Measurements from ENCODE around the gene PODN. TPM values are rescaled to one million over a fixed set of nuclear protein-coding genes. Genes with fewer than 3 reads are reported as not detected.

The PODN gene
- total RNA-seq, 6 experiments from 2014 or later: 9.4 to 12.9 (median 10.8) TPM

DNA sequence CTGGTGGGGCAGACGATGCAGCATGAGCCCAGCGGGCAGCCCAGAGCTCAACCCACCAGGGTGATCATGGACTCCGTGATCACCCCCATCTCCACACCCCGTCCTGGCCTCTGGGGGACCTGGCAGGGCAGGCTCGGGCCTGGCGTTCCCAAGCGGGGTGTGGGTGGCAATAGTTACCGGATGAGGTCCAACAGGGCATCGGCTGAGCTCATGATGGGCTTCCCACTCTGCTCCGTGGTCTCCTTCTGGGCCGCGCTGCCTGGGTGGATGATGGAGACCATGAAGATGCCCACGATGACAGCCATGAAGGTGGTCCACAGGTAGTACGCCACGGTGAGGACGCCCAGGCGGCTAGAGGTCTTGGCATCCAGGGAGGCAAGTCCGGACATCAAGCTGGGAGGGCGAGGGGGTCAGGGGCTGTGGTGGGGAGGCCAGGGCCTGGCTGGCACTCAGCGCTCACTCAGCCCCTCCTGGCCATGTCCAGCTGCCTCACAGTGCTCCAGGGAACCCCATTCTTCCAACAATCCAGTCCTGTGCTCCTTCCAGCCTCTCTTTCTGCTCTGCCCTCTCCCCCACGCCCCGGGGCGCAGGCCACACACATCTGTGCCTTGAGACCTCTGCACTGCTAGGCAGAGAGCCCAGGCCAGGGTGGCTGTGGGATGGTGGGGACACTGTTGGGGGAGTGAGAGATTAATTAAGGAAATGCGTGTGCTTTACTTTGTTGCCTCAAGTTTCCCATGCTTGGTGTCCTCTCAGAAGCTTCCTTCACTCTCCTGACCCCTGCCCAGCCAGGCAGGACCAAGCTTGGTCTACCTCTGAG, 52.8 kb downstream of the PODN start:
- Mint-ChIP-seq H3K27me3 (ENCODE audit: insufficient read depth) (peaks cover 5% of the 10 kb centered on the region), H3K4me1 (ENCODE audit: low read depth) (peaks cover 51% of the 10 kb centered on the region), H3K4me3 (no peak overlapping the region), H3K36me3 (ENCODE audit: low read depth) (peaks cover 21% of the 10 kb centered on the region), H3K9me3 (peaks cover 22% of the 10 kb centered on the region), H3K27ac (no peak overlapping the region)
- TF ChIP-seq, protein P1, sequence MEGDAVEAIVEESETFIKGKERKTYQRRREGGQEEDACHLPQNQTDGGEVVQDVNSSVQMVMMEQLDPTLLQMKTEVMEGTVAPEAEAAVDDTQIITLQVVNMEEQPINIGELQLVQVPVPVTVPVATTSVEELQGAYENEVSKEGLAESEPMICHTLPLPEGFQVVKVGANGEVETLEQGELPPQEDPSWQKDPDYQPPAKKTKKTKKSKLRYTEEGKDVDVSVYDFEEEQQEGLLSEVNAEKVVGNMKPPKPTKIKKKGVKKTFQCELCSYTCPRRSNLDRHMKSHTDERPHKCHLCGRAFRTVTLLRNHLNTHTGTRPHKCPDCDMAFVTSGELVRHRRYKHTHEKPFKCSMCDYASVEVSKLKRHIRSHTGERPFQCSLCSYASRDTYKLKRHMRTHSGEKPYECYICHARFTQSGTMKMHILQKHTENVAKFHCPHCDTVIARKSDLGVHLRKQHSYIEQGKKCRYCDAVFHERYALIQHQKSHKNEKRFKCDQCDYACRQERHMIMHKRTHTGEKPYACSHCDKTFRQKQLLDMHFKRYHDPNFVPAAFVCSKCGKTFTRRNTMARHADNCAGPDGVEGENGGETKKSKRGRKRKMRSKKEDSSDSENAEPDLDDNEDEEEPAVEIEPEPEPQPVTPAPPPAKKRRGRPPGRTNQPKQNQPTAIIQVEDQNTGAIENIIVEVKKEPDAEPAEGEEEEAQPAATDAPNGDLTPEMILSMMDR (IDR thresholded peaks at IDR 0.05): no peak
- DNase-seq: no peak

DNA sequence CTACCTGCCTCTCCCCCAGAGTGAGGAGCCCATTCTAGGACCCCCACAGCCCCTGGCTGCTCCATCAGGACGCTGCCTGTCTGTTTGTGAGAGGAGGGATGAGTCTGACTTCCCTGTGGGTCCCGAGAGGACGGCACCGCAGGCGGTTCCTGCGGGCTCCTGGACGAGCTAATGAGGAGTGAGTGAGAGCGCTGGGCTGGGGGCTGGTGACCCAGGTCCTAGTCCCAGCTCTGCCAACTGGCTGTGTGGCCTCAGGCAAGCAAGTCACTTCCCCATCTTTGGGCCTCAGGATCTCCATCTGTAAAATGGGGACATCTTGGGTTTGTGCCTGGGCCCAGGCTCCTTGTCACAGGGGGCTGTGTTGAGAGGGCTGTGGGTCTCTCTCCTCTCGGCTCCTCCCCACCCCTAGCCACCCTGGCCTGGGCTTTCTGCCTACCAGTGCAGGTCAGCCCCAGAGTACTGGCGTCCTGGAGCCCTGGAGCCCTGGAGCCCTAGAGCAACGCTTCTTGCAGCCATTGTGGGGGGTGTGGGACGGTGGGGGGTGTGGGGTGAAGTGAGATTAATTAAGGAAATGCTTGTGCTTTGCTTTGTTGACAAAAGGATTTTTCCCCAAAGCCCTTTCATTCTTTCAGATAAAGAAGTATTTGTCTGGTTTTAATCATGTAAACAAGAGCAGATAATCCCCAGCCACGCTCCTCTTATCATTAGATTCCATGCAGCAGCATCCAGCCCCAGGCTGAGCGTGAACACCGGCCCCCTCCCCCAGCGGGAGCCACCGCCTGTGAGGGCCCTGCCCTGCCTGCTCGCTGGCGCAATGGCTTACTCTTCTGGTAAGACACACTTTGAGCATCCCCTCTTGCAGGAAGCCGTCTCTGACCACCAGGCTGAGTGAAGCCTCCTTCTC, 53.6 kb downstream of the PODN start:
- Mint-ChIP-seq H3K27me3 (ENCODE audit: insufficient read depth) (peaks cover 5% of the 10 kb centered on the region), H3K4me3 (no peak overlapping the region), H3K4me1 (ENCODE audit: low read depth) (peaks cover 43% of the 10 kb centered on the region), H3K27ac (no peak overlapping the region), H3K9me3 (peaks cover 20% of the 10 kb centered on the region), H3K36me3 (ENCODE audit: low read depth) (peaks cover 20% of the 10 kb centered on the region)
- TF ChIP-seq, protein P1 (IDR thresholded peaks at IDR 0.05): no peak
- no peak for DNase-seq

DNA sequence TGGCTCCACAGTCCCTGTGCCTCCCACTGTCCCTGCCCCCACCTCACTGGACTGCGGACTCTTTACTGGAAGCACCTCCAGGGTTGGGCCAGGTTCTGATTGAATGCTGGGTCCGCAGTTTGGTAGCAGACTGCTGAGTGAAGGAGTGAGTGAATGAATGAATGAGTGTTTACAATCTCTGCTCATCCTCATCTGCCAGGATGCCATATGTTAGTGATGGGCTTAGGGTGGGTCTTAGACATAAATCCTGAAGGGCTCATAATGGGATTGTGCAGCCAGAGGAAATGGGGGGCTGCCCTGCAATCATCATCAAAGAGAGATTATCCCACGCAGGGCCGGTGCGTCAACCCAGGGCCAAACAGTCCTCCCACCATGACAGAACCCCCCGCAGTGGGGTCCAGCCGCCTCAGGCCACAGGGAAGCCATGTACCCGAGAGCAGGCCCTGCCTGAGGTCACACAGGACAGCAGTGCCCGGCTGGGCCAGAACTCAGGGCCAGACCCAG, 54.3 kb downstream of the PODN start:
- peaks cover 13% of the 10 kb centered on the region for H3K36me3 Mint-ChIP-seq (ENCODE audit: low read depth)
- H3K27ac Mint-ChIP-seq: no peak overlapping the region
- TF ChIP-seq, protein P1 (IDR thresholded peaks at IDR 0.05): no peak
- peaks cover 1% of the 10 kb centered on the region for H3K27me3 Mint-ChIP-seq (ENCODE audit: insufficient read depth)
- DNase-seq: no peak
- peaks cover 13% of the 10 kb centered on the region for H3K9me3 Mint-ChIP-seq
- H3K4me1 Mint-ChIP-seq (ENCODE audit: low read depth): peaks cover 40% of the 10 kb centered on the region
- no peak overlapping the region for H3K4me3 Mint-ChIP-seq

DNA sequence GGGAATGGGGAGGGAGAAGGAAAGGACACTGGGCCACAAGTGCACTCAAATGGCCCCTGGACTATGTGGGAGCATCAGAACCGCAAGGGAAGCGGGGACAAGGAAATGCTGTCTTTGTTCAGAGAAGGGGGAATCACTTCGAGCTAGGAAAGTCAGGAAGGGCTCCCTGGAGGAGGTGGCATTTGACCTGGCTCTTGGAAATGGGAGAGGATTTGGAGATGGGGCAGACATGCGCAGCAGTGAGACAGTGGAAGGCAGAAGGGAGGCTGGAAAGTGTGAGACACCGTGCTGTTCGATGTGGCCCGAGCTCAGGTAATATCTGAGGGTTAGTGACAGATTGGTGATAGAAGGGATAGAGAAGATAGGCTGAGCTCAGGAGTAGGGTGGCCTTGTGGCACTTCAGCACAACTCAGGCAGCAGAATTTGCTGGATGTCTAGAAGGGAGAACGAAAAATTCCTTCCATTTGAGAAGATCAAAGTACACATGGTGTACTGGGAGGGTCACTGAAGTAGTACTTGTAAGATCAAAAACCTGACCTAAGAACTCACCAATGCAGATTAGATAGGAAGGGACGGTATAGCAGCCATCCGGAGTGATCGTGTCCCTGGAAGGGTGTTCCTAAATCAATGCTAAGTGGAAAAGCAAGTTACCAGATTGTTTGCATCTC, 55.1 kb downstream of the PODN start:
- peaks cover 6% of the 10 kb centered on the region for H3K36me3 Mint-ChIP-seq (ENCODE audit: low read depth)
- no peak for DNase-seq
- no peak overlapping the region for H3K27ac Mint-ChIP-seq
- H3K27me3 Mint-ChIP-seq (ENCODE audit: insufficient read depth): peaks cover 1% of the 10 kb centered on the region
- H3K4me1 Mint-ChIP-seq (ENCODE audit: low read depth): peaks cover 40% of the 10 kb centered on the region
- TF ChIP-seq, protein P1 (IDR thresholded peaks at IDR 0.05): no peak
- no peak overlapping the region for H3K4me3 Mint-ChIP-seq
- H3K9me3 Mint-ChIP-seq: peaks cover 6% of the 10 kb centered on the region

DNA sequence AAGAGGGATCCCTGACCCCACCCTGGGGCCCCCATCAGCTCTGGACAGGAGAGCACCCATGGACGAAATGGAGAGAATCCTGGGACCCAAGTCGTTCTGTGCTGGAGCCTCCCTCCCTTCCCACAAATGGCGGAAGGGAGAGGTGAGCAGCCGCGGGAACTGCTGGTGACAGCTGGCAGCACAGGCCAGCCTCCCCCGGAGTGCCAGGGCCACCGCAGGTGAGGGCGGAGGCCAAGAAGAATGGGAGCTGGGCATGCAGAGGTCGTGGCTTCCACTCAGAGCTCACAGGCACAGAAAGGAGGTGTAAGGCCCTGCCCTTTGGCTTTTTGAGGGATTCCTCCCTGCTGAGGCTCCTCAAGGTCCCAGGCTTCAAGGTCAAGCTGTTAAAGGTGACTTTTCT, 55.8 kb downstream of the PODN start:
- H3K4me1 Mint-ChIP-seq (ENCODE audit: low read depth): peaks cover 40% of the 10 kb centered on the region
- H3K27ac Mint-ChIP-seq: no peak overlapping the region
- H3K36me3 Mint-ChIP-seq (ENCODE audit: low read depth): no peaks in the 10 kb centered on the region
- no peak for DNase-seq
- peaks cover 1% of the 10 kb centered on the region for H3K27me3 Mint-ChIP-seq (ENCODE audit: insufficient read depth)
- H3K9me3 Mint-ChIP-seq: no peaks in the 10 kb centered on the region
- no peak overlapping the region for H3K4me3 Mint-ChIP-seq
- TF ChIP-seq, protein P1 (IDR thresholded peaks at IDR 0.05): no peak
